ENCODE measurements around the gene PAF1. TPM values are rescaled to one million over a fixed set of nuclear protein-coding genes. Genes with fewer than 3 reads are reported as not detected.

The PAF1 gene
- total RNA-seq, 1 donor from 2014 or later = 29.5 TPM

- no peak for ATAC-seq
These were observed 25.5 kb upstream of the PAF1 start for GRCh38 chr19:39416152-39417120.

- no peak for ATAC-seq
These were observed 24.5 kb upstream of the PAF1 start for GRCh38 chr19:39415111-39416046.

- ATAC-seq = no peak
These were observed 23.2 kb upstream of the PAF1 start for GRCh38 chr19:39413911-39414608.

- ATAC-seq = no peak
These were observed 22.5 kb upstream of the PAF1 start for GRCh38 chr19:39413272-39413910.

- no peak for ATAC-seq
These were observed 22.0 kb upstream of the PAF1 start for GRCh38 chr19:39412867-39413271.

GRCh38 chr19:39412100-39412866, 21.4 kb upstream of the PAF1 start, which contains the start of gene PLEKHG2:
Gene PLEKHG2 (plus strand): TSS chr19:39412669. CDS start chr19:39414087, 1,418 bp downstream.
- ATAC-seq = peak; percentile 48

GRCh38 chr19:39411832-39412099, 20.9 kb upstream of the PAF1 start:
- peak; percentile 26 for ATAC-seq

- peak; percentile 0 for ATAC-seq
These were observed 20.4 kb upstream of the PAF1 start for GRCh38 chr19:39411081-39411831.

- ATAC-seq = no peak
These were observed 19.9 kb upstream of the PAF1 start for GRCh38 chr19:39410831-39411080.

GRCh38 chr19:39410017-39410830, 19.3 kb upstream of the PAF1 start:
- peak; percentile 3 for ATAC-seq

GRCh38 chr19:39409208-39410016, 18.5 kb upstream of the PAF1 start:
- ATAC-seq = peak; percentile 24

- ATAC-seq = no peak
These were observed 17.7 kb upstream of the PAF1 start for GRCh38 chr19:39408392-39409207.

- ATAC-seq = peak; percentile 1
These were observed 16.9 kb upstream of the PAF1 start for GRCh38 chr19:39407660-39408391.

- ATAC-seq = no peak
These were observed 16.4 kb upstream of the PAF1 start for GRCh38 chr19:39407410-39407659.

- ATAC-seq = peak; percentile 34
These were observed 15.9 kb upstream of the PAF1 start, which contains the start of gene ZFP36 for GRCh38 chr19:39406656-39407409. Gene ZFP36 (plus strand): TSS chr19:39406847. CDS start chr19:39406905, 58 bp downstream.

- ATAC-seq = no peak
These were observed 15.2 kb upstream of the PAF1 start for GRCh38 chr19:39405958-39406655.
